ENCODE results near the gene MIPOL1.
"Not testable (repeated sequence)": the region's sequence is repeated elsewhere in the genome, so short reads cannot be mapped to it uniquely, and the experiment has no call there.

Gene MIPOL1

GRCh38 chr14:37187840-37188577 is 9.7 kb upstream of the MIPOL1 start:
- not testable (repeated sequence) for DNase-seq

- DNase-seq, result not testable (repeated sequence)
These were observed 8.0 kb upstream of the MIPOL1 start for GRCh38 chr14:37189733-37190132.

- no peak for DNase-seq
These were observed 3.0 kb upstream of the MIPOL1 start for GRCh38 chr14:37194698-37195097.

GRCh38 chr14:37195327-37195726 is 2.4 kb upstream of the MIPOL1 start:
- DNase-seq, result no peak

- DNase-seq, result no peak
These were observed 925 bp upstream of the MIPOL1 start for GRCh38 chr14:37196604-37197420.

GRCh38 chr14:37198273-37198598 is 499 bp downstream of the MIPOL1 start:
- no peak for DNase-seq

- no peak for DNase-seq
These were observed 1.2 kb downstream of the MIPOL1 start for GRCh38 chr14:37198907-37199306.

GRCh38 chr14:37201724-37202123 is 4.0 kb downstream of the MIPOL1 start:
- DNase-seq, result no peak

GRCh38 chr14:37202265-37202664 is 4.5 kb downstream of the MIPOL1 start:
- no peak for DNase-seq

- DNase-seq, result no peak
These were observed 5.1 kb downstream of the MIPOL1 start for GRCh38 chr14:37202812-37203211.

GRCh38 chr14:37203423-37203822 is 5.7 kb downstream of the MIPOL1 start:
- no peak for DNase-seq

GRCh38 chr14:37205623-37206605 is 8.2 kb downstream of the MIPOL1 start:
- not testable (repeated sequence) for DNase-seq

GRCh38 chr14:37209617-37210016 is 11.9 kb downstream of the MIPOL1 start:
- DNase-seq, result not testable (repeated sequence)

- no peak for DNase-seq
These were observed 12.7 kb downstream of the MIPOL1 start for GRCh38 chr14:37210448-37210847.

- no peak for DNase-seq
These were observed 15.3 kb downstream of the MIPOL1 start for GRCh38 chr14:37213016-37213415.

- DNase-seq, result no peak
These were observed 17.6 kb downstream of the MIPOL1 start for GRCh38 chr14:37215345-37215744.

GRCh38 chr14:37221073-37221472 is 23.3 kb downstream of the MIPOL1 start:
- DNase-seq, result no peak

- DNase-seq, result no peak
These were observed 26.3 kb downstream of the MIPOL1 start for GRCh38 chr14:37223947-37224474.

GRCh38 chr14:37225668-37226067 is 27.9 kb downstream of the MIPOL1 start:
- DNase-seq, result not testable (repeated sequence)

GRCh38 chr14:37230551-37231194 is 32.9 kb downstream of the MIPOL1 start:
- DNase-seq, result peak; percentile 75 to 84 (median 80)

- peak; percentile 37 to 59 (median 49) for DNase-seq
These were observed 35.3 kb downstream of the MIPOL1 start for GRCh38 chr14:37232907-37233481.

GRCh38 chr14:37234222-37234621 is 36.5 kb downstream of the MIPOL1 start:
- no peak for DNase-seq
